Left colon (tissue), 2 donors: ENCODE measurements around the gene LRRC8E. TPM values are rescaled to one million over a fixed set of nuclear protein-coding genes. Genes with fewer than 3 reads are reported as not detected.

ENCODE experiments used
- ATAC-seq: fragments of 200-7000 bp; cut with Tn5 transposase; one replicate; pipeline ENCODE4 v1.9.1; 2020; ENCODE audit warnings: mild to moderate bottlenecking, moderate library complexity
- DNase-seq, 2 donors: peaks; one replicate each; pipeline ENCODE4 v3.0.0-alpha.2; 2020
- intact Hi-C, 2 donors: fragments of 100-400 bp; cut with DNase I in 1 of 2; cut with micrococcal nuclease in 1 of 2; formaldehyde crosslinking; loops; one replicate each; pipeline versions ENCODE4 v1.11.2 to v1.14.0; 2022; cut with DNase I, micrococcal nuclease
- long read RNA-seq: library from polyadenylated mRNA; unstranded; transcript quantifications from one replicate; pipeline ENCODE4 v2.0.0, GENCODE V29; 2021
- total RNA-seq, 2 donors: library from RNA; stranded (reverse); fragmentation: NEBNext Ultra II Directional; extraction: Animal tissue kit (Norgen Biotek cat#: 25700); gene quantifications; one replicate each; pipeline ENCODE4 v1.2.1, GENCODE V29; 2021
- donor health status: DM: no; HTN: no; CAD: no.
- donor health status: DM: yes; HTN: yes; CAD: no.

The LRRC8E gene
- 1 to 10 TPM; 2.7 to 3.1 TPM for total RNA-seq
- long read RNA-seq, partial matches to known transcripts, result 0 of 7 reads
- long read RNA-seq, other reads (novel, unspliced or antisense), result 2 of 7 reads

DNA sequence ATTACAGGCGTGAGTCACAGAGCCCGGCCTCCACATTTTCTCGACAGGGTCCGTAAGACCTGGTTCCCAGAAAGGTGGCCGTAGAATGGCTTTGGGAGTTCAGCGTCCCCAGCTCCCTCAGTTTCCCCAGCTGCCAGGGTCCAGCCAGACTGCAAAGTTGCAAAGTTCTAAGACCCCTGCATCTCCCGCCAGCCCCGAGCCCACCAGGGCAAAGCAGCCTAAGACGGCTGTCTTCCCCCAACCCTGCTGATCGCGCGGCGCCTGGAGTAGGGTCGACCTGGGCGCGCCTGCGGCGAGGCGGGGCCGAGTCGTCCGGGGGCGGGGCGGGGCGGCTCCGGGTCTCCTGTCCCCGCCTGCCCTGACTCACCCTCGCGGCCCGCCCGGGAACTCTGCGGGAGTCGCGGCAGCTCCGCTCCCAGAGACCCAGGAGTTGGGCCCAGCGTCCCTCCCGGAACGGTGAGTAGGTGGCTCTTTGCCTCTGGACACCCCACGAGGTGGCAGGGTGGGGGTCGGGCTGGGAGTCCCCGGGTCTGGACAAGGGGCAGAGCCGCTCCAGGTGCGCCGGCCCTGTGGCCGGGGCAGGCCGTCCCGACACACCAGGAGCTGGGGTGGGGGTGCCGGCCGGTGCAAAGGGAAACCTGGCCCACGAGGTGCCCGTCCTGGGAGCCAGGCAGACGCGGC, at the start of gene LRRC8E:
Gene LRRC8E, plus strand, starts transcription at position 366 of the 681 bp plus-strand sequence. CDS start 7,094 bp downstream, outside the sequence.
- DNase-seq, result peak; percentile 71 to 79
- intact Hi-C loops, result no loop called here
- ATAC-seq, result peak; percentile 99

DNA sequence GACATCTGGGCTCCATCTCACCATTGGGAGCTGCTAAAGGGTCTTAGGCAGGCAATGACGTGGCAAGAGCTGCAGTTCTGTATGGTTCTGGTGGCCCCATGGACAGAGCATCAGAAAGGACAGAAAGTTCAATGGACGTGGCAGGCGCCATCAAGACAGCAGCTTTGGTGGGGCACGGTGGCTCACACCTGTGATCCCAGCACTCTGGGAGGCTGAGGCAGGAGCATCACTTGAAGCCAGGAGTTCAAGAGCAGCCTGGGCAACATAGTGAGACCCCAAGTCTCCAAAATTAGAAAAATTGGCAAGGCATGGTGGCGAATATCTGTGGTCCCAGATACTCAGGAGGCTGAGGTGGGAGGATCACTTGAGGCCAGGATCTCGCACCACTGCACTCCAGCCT, 48.8 kb upstream of the LRRC8E start:
- DNase-seq (no peak), ATAC-seq (no peak)
- intact Hi-C loops, result no loop called here

DNA sequence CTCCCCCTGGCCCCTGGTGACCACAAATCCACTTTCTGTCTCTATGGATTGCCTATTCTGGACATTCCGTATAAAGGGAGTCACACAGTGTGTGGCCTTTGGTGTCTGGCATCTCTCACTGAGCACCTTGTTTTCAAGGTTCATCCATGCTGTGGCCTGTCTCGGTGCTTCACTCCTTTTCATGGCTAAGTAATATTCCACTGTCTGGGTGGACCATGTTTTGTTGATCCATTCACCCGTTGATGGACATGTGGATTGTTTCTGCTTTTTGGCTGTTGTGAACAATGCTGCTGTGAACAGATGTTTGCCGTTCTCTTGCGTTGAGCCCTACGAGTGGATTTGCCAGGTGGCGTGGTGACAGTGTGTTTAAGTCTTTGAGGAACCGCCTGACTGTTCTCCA, 47.7 kb upstream of the LRRC8E start:
- no peak for DNase-seq
- intact Hi-C loops, result no loop called here
- no peak for ATAC-seq

DNA sequence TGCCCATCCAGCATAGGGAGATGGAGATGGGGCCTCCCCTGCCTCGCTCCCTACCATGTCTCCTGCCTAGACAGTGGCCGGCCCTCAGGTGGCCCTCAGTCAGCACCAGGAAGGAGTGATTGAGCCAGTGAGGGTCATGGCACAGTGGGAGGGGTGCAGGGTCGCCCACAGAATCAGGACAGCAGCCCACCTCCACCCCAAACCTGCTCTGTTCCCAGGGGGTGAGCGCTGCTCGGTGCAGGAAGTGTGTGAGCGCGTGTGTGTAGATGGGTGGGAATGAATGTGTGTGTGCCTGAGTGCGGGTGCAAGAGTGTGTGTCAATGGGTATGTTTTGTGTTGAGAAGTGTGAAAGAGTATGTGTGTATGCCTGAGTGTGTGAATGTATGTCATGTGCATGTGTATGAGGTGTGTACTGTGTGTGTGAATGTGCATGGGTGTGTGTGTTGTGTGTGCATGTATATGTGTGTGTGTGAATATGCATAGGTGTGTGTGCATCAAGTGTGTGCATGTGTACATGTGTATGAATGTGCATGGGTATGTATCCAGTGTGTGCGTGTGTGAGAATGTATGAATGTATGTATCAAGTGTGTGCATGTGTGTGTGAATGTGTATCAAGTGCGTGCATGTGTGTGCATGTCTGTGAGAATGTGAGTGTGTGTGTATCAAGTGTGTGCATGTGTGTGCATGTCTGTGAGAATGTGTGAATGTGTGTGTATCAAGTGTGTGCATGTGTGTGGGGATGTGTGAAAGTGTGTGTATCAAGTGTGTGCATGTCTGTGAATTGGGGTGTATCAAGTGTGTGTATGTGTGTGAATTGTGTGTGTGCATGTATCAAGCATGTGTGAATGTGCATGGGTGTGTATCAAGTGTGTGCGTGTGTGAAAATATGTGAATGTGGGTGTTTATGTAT, 46.3 kb upstream of the LRRC8E start:
- ATAC-seq (no peak), DNase-seq (no peak)
- intact Hi-C loops, result no loop called here

DNA sequence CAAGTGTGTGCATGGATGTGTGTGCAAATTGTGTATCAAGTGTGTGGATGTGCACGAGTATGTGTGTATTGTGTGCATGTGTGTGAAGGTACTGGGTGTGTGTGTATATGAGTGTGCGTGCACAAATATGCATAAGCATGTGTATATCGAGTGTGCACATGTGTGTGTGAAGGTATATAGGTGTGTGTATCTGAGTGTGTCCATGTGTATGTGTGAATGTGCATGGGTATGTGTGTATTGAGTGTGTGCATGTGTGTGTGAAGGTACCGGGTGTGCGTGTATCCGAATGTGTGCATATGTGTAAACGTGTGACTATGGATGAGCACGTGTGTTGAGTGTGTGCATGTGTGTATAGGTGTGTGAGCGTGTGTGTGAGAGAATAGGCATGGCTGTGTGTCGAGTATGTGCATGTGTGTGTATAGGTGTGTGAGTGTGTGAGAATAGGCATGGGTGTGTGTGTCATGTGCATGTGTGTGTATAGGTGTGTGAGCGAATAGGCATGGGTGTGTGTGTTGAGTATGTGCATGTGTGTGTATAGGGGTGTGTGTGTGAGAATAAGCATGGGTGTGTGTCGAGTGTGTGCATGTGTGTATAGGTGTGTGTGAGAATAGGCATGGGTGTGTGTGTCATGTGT, 45.5 kb upstream of the LRRC8E start:
- intact Hi-C loops, result no loop called here
- no peak for ATAC-seq
- DNase-seq, result no peak

DNA sequence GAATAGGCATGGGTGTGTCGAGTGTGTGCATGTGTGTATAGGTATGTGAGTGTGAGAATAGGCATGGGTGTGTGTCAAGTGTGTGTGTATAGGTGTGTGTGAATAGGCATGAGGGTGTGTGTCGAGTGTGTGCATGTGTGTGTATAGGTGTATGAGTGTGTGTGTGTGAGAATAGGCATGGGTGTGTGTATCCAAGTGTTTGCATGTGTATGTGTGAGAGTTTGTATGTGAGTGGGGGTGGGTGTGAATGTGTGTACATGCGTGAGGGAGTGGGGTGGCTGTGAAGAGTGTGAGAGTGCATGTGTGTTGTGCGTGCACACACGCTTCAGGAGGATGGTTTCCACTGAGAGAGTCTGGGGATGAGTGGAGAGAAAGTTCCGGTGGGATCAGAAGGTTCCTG, 44.8 kb upstream of the LRRC8E start:
- ATAC-seq (no peak), DNase-seq (no peak)
- intact Hi-C loops, result no loop called here

DNA sequence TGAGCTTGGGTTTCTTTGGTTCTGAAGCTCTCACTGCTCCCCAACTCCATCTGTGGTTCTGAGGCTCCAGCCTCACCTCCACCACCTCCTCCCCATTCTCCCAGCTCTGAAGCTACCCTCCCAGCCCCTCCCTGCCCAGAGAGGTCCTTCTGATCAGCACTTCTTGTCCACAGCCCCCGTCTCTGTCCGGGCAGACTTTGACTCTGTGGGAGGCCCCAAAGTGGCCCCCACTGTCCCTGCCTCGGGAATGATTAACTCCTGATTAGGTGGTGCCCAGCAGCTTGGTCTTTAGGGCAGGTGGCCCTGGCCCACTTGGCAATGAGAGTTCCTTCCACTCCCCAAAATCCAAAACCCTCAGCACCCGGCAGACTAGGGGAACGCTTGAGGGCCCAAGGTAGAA, 43.9 kb upstream of the LRRC8E start:
- ATAC-seq (no peak), DNase-seq (no peak)
- intact Hi-C loops, result no loop called here

DNA sequence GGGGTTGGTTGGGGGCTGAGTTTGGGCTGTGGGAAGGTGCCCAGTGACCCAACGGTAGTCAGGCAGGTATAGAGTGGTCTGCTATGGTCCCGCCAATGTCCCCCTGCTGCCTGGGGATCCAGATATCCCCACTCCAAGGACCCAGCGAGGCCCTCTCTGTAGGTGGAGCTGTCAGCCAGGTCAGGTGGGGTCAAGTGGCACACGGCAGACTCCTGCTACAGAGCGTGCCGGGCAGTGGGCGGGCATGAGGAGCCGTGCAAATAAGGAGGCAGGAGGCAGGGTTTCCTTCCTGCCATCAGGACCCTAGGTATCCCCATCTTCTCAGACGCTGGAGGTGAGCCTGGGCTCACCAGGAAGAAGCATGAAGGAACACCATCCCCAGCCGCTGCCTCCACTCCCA, 43.4 kb upstream of the LRRC8E start:
- ATAC-seq (no peak), DNase-seq (no peak)
- intact Hi-C loops, result no loop called here

DNA sequence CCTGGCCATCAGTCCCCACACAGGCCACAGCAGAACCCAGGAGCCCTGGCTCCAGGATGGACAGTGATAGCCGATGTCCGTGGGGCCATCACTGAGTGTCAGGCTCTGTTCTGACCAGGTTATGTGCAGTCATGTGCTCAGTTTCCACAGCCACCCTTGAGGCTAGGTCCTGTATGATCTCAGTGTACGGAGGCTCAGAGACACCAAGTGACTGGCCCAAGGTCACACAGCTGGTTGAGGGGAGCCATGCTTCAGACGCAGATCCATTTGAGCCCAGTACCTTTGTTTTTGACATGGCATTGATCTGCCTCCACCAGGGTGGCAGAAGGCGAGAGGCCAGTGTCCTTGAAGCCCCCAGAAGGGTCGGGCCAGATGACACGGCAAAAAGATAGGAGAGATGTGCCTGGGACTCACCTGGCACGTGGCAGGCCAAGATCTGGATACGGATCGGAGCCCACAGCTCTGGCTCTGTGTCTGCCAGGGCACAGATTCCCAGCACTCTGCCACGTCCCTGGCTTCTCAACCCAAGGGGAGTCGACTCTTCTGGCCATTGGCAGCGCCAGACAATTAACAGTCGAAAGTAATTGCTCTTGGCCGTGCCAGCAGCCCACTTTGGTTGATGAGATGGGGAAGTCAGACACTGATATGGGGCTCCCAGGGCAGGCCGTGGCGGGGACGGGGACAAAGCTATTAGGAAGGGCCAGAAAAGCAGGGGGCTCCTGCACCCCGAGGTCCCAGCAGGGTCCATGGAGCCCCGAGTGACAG, 42.7 kb upstream of the LRRC8E start:
- intact Hi-C loops, result no loop called here
- DNase-seq (no peak), ATAC-seq (no peak)

DNA sequence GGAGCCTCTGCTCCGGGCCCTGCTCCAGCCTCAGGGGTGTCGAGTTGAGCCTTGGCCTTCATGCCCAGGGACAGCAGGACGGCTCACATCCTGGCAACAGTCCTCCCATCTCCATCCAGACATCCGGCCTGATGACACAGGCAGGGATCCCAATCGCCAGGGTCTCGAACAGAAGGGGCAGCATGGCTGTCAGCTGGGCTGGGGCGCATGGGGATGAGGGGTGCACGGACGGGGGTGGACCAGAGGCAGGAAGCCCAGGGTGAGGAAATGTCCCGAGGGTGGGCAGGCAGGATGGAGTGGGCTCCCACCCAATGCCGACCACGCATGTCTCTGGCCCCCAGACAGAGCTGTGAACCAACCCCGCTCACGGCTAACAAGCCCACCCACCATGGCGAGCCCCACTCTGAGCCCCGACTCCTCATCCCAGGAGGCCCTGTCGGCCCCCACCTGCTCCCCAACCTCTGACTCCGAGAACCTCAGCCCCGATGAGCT, 42.1 kb upstream of the LRRC8E start:
- intact Hi-C loops, result no loop called here
- DNase-seq (no peak), ATAC-seq (no peak)

DNA sequence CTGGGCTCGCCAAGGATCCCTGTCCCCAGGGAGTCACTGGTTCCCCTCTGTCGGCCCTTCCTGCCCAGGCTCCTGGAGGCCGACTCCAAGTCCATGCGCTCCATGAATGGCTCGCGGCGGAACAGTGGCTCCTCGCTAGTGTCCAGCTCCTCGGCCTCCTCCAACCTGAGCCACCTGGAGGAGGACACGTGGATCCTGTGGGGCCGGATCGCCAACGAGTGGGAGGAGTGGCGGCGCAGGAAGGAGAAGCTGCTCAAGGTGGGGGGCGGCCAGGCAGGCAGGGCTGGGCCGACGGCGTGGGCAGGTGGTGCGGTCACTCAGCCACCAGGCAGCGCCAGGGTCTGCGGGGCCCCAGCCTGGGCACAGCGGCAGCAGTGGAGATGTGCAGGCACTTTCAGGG, 40.6 kb upstream of the LRRC8E start:
- ATAC-seq (no peak), DNase-seq (no peak)

DNA sequence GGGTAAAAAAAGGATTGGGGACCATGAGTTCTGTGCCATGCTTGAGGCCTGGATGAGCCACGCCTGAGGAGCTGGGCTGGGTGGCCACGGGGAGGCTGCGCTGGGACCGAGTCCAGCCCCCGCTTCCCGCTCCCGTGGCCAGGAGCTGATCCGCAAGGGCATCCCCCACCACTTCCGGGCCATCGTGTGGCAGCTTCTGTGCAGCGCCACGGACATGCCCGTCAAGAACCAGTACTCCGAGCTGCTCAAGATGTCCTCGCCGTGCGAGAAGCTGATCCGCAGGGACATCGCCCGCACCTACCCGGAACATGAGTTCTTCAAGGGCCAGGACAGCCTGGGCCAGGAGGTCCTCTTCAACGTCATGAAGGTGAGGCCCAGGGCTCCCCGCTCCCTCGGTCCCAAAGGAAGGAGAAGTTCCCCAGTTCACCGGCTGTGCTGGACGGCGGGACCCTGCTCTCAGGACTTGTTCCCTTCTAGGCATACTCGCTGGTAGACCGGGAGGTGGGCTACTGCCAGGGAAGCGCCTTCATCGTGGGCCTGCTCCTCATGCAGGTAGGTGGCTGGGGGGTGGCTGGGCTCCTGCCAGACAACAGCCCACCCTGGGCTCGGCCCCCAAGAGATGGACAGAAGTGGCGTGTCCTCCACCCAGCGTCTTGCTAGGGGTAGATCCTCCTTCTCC, 39.4 kb upstream of the LRRC8E start:
- DNase-seq (no peak), ATAC-seq (no peak)
- intact Hi-C loops, result no loop called here

More for the DNA sequence above, 40.6 kb upstream of the LRRC8E start:
- intact Hi-C loops, result no loop called here

DNA sequence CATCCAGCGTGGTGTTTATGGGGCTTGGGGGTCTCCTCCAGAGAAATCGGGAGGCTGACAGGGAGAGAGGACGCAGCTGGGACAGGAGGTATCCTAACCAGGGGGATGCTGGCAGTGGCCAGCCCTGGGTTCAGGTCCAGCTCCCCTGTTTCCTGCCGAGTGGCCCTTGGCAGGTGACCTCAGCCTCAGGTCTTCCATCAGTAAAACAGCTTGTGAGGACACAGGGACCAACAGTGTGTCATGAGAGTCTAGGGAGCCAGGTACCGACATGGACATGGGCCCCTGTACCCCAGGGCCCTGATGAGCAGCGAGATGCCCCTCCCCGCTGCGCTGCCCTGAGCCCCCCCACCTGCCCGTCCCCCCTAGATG, 38.7 kb upstream of the LRRC8E start:
- intact Hi-C loops, result no loop called here
- DNase-seq (peak in 1 of 2 donors; percentile 22), ATAC-seq (no peak)

DNA sequence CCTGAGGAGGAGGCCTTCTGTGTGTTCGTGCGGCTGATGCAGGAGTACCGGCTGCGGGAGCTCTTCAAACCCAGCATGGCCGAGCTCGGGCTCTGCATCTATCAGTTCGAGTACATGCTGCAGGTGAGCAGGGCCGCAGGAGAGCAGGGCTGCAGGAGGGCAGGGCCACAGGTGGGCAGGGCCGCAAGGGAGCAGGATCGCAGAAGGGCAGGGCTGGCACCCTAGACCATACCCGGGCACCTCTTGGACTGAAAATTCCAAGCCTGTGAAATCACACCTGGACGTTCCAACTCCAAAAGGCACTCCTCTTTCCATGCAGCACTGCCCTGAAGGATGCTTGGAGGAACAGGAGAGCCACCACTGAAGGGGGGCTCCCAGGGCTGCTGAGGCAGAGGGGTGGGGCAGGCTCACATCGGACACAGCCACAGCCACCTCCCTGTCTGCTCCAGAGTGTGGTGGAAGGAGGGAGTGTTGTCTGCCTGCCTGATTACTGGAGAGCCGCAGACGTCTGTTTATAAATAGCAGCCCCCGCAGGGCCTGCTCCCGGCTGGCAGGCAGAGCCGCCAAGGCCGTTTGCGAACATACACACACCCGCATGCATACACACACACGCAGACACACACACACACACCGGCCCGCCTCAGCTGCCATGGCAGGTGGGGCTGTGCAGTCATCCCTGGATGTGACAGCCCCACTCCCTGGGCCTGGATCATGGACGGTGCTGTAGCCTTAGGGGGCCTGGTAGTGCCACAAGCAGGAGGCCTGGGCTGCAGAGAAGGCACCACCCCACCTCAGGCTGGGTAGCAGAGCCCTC, 38.1 kb upstream of the LRRC8E start:
- intact Hi-C loops, result no loop called here
- DNase-seq, result peak in 1 of 2 donors; percentile 17
- ATAC-seq, result no peak

DNA sequence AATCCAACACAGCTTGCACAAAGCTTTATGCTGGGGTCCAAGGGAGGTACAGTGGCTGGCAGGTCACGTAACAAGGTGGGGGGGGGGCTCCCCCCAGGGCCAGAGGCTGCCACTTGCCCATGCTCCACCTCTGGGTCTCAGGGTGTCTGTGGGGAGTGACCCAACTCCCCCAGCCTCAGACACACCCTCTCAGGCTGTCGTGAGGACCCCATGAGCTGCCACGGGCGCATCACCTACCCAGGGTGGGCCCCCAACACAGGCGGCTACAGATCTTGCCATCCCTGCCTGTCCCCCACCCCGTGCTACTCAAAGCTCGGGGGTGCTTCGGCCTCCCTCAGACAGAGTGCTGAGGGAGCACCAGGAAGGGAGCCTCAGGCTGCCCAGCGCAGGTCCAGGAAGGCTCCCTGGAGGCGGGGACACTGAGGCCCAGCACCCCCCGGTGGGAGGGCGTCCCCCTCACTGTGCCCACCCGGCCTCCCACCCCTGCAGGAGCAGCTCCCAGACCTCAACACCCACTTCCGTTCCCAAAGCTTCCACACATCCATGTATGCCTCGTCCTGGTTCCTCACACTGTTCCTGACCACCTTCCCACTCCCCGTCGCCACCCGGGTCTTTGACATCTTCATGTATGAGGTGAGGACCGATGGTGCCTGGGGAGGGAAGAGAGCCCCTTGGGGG, 37.2 kb upstream of the LRRC8E start:
- ATAC-seq (no peak), DNase-seq (peak in 1 of 2 donors; percentile 23)
- intact Hi-C loops, result no loop called here

DNA sequence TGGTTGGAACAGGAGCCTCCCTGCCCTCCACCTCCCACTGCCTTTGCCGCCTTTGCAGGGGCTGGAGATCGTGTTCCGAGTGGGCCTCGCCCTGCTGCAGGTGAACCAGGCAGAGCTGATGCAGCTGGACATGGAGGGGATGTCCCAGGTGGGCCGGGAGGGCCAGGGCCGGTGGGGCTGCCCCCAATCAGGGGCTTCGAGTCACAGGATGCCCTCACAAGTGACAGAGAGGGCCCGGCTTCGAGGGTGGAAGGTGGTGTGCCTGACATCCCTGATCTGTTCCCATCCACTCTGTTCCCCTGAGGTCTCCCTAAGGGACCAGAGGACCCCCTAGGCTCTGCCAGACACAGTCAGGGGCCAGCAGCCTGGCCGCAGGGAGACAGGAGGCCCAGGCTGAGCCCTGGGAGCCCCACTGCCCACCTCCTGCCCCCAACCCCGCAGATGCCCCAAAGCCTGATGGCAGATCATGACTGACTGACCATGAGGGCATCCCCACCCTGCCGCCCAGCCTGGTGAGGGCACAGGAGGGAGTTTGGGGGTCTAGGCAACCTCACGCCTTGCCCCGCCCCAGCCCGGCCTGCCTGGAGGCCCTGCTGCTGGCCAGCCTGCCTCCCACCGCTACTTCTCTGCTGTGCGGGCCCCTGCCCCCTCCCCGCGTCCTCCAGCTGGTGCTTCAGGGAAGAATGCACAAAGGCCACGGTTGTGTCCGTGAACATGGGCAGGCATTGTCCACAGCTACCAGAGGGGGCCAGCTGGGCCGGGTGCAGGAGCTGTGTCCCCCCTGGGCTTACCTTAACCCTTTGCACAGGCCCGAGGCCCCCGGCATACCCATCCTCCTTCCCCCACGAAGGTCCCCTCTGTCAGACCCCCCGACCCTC, 36.4 kb upstream of the LRRC8E start:
- peak in 1 of 2 donors; percentile 26 for DNase-seq
- ATAC-seq, result no peak
- intact Hi-C loops, result no loop called here
